GM12892 (cell line): Measurements from ENCODE around the gene CLNK.

Source experiments
- POLR2A ChIP-seq: IDR thresholded peaks from 2 replicates; pipeline ENCODE4 v1.6.1; 2011; ENCODE audit warnings: low read depth, low read length, control low read depth
- POLR2AphosphoS5 ChIP-seq: IDR thresholded peaks from 2 replicates; pipeline ENCODE4 v1.6.1; 2011; ENCODE audit warnings: low read depth, low read length, control low read depth
- TAF1 ChIP-seq: IDR thresholded peaks from 2 replicates; pipeline ENCODE4 v1.6.1; 2011; ENCODE audit warnings: low read depth, mild to moderate bottlenecking, control low read depth, low read length, borderline replicate concordance

GRCh38 chr4:10455133-10455532 is 229.4 kb downstream of the CLNK start:
- TF ChIP-seq POLR2A (no peak), POLR2AphosphoS5 (no peak), TAF1 (no peak)
